ENCODE results near the gene PCP4.

Gene PCP4

DNA sequence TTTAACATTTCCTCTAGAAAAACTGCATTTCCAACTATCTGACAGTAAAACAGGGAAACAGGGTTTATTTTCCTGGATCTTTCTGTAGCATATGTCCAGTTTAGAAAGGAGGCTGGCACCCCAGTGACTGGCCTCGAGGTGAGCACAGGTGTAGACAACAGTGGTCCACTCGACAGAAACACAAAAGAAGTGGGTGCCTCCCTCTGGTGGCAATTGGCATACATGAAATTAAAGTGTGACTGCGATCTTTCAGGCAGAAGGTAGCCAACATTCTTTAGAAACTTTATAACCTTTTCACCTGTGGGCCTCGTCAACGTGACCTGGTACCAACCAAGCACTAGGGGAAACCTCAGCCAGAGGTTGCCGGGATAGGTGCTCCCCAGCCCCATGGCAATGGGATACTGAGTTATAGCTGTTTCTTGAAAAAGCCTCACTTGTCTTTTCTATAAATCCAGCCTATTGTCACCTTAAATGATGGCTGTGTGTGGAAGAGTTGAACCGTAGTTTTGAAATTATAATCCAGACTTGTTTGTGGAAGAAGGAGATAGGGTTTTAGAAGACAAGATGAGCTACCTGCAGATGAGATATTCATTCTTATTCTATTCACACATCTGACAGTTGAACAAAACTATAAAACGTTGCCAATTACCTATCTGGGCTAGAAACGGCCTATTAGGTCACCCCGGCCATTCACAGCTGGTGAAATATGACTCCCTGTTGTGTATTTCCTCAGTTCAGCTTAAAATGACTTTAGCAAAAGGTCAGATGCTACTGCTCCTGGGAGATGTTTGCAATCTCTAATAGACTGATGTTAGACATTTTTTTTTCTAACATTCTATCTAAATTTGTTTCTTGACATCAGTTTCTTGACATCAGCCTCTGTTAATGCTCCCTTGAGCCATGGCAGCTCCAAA lies 44.3 kb downstream of the PCP4 start:
- no peak for DNase-seq (ENCODE audit: low read depth)
- no peak overlapping the region for H3K4me3 ChIP-seq (ENCODE audit: low read length)
- TF ChIP-seq, protein P1, sequence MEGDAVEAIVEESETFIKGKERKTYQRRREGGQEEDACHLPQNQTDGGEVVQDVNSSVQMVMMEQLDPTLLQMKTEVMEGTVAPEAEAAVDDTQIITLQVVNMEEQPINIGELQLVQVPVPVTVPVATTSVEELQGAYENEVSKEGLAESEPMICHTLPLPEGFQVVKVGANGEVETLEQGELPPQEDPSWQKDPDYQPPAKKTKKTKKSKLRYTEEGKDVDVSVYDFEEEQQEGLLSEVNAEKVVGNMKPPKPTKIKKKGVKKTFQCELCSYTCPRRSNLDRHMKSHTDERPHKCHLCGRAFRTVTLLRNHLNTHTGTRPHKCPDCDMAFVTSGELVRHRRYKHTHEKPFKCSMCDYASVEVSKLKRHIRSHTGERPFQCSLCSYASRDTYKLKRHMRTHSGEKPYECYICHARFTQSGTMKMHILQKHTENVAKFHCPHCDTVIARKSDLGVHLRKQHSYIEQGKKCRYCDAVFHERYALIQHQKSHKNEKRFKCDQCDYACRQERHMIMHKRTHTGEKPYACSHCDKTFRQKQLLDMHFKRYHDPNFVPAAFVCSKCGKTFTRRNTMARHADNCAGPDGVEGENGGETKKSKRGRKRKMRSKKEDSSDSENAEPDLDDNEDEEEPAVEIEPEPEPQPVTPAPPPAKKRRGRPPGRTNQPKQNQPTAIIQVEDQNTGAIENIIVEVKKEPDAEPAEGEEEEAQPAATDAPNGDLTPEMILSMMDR (IDR thresholded peaks at IDR 0.05; ENCODE audit: insufficient read depth, low read depth, low read length, missing control alignments): no peak

DNA sequence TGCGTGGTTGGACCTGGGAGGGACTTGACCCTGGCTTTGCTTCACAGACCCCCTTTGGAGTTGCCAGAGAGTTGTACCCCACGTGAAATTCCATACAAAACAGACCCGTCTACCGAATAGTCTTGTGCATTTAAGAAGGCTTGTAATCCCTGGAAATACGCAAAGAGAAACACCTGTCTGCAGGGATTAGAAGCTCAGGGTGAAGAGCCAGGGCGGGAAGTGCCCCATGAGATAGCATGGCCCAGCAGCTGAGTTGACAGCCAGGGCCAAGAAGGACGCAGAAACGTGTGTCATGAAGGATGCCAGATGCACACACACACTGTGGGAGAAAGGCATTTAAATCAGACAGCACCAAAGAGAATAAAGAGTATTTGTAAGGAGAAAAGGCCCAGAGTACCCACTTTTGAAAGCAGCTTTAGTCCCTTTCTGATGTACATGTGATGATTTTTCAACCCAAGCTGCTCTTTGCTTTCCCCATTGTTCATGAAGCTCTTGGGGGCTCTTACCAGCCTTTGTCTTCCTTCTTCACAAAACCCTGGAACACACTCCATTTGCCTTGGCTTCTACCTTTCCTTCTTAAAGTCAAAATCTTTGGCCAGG lies 46.6 kb downstream of the PCP4 start:
- TF ChIP-seq, protein P1 (IDR thresholded peaks at IDR 0.05; ENCODE audit: insufficient read depth, low read depth, low read length, missing control alignments): no peak
- DNase-seq (ENCODE audit: low read depth): no peak

DNA sequence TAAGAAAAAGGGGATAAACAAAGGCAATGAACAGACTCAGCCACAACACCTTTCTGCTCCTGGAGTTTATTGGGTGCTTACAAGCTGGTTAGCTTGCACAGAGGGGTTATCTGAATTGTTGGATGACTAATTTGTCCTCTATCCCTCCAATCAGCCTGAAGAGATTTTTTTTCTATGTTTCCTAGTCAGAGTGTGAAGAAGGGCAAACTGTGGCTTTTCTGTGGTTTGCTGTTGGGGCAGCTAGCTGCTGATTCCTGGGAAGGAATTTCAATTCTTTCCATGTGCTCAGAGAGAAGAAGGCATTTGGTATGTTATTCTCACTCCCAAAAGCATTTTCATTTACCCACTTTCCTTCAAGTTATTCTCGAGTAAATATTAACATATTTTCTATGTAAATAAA lies 48.6 kb downstream of the PCP4 start:
- TF ChIP-seq, protein P1 (IDR thresholded peaks at IDR 0.05; ENCODE audit: insufficient read depth, low read depth, low read length, missing control alignments): no peak
- no peak overlapping the region for H3K4me3 ChIP-seq (ENCODE audit: low read length)
- DNase-seq (ENCODE audit: low read depth): no peak

More for the DNA sequence above, 46.6 kb downstream of the PCP4 start:
- no peak overlapping the region for H3K4me3 ChIP-seq (ENCODE audit: low read length)

DNA sequence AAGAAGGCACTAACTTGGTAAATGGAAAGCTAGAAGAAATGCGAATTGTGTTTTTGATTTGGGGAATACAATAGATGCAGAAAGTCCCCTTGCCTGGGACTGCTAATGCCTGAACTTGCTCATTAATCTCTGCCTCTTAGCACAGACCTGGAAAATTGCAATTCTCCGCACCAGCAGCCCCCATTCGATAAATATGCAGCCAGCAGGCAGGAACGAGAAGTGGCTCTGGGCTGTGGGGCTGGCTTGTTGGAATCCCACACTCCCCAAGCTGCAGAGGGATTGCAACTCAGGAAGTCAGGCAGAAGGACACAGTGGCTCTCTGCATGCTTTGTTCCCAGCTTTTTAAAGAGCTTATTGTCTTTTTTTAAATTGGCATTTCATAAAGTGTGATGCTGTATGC lies 51.3 kb downstream of the PCP4 start:
- H3K4me3 ChIP-seq (ENCODE audit: low read length): no peak overlapping the region
- DNase-seq (ENCODE audit: low read depth): no peak
- TF ChIP-seq, protein P1 (IDR thresholded peaks at IDR 0.05; ENCODE audit: insufficient read depth, low read depth, low read length, missing control alignments): no peak

DNA sequence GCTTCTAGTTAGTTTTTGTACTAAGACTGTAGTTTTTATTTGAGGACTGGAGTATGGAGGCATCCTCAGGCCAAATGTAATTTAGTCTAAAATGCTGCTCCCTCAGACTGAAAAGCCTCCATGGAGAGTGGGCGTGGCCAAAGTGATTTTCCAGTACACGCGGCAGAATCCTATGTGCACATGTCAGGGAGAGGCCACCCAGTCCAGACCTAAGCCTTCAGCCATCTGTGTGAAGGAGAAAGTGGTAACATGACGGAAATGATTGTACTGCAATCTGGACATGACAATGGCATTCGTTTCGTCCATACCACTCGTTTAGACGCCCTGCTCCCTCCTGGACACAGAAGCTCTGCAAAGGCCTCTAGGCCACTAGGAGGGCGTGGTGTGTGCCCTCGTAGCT lies 56.2 kb downstream of the PCP4 start:
- TF ChIP-seq, protein P1 (IDR thresholded peaks at IDR 0.05; ENCODE audit: insufficient read depth, low read depth, low read length, missing control alignments): no peak

DNA sequence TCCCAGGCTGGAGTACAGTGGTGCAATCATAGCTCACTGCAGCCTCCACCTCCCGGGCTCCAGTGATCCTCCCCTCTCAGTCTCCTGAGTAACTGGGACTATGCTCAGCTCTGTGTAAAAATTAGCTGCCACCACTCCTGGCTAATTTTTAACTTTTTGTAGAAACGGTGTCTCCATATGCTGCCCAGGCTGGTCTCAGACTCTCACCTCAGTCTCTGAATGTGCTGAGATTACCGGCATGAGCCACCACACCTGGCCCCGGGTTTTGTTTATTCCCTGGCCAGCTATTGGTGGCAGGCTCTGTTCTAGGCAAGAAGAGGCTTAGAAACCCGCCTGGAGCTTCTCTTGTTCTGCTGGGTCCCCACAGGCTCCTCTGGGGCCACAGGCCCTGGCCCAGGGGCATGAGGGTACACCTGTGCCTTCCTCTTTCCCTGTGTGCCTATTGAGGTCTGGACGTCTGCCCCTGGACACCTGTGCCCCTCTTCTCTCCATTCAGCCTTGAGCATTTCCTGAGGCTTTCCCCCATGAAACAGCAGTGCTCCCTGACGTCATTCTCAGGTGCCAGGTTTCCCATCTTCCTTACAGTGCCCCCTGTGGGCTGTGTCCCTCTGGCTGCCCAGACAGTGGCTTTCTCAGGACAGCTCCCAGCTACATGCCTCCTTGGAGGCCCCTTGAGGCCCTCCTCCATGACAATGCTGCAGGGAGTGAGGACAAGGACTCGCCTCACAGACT lies 57.5 kb downstream of the PCP4 start:
- TF ChIP-seq, protein P1 (IDR thresholded peaks at IDR 0.05; ENCODE audit: insufficient read depth, low read depth, low read length, missing control alignments): no peak
- DNase-seq (ENCODE audit: low read depth): no peak
- no peak overlapping the region for H3K4me3 ChIP-seq (ENCODE audit: low read length)

More for the DNA sequence above, 56.2 kb downstream of the PCP4 start:
- no peak for DNase-seq (ENCODE audit: low read depth)
- H3K4me3 ChIP-seq (ENCODE audit: low read length): no peak overlapping the region

Data from epithelial cell of esophagus (primary cell).